Neural cell (in vitro differentiated cells): Measurements from ENCODE around the gene KRI1.
A peak's percentile ranks its signal among the peaks of the same experiment; 100 is the strongest.

ENCODE experiments used
- POLR2AphosphoS5 ChIP-seq: IDR thresholded peaks from 2 replicates; pipeline ENCODE4 v1.6.1; 2012
- SMC3 ChIP-seq: fragments of 450-650 bp; conservative IDR thresholded peaks from 2 replicates; pipeline ENCODE4 v1.6.1; 2014; ENCODE audit warnings: antibody characterized with exemption, mild to moderate bottlenecking, moderate library complexity; ENCODE audit not compliant: poor library complexity
- TAF1 ChIP-seq: IDR thresholded peaks from 2 replicates; pipeline ENCODE4 v1.6.1; 2012; ENCODE audit warnings: low read depth
- TF ChIP-seq, protein P1 (sequence below): fragments of 450-650 bp; IDR thresholded peaks from 2 replicates; pipeline ENCODE4 v1.5.1; 2014; ENCODE audit warnings: antibody characterized with exemption, mild to moderate bottlenecking, moderate library complexity; ENCODE audit not compliant: poor library complexity, severe bottlenecking
- TF ChIP-seq, protein P2 (sequence below): IDR thresholded peaks from 2 replicates; pipeline ENCODE4 v1.6.1; 2012; ENCODE audit warnings: borderline replicate concordance

DNA sequence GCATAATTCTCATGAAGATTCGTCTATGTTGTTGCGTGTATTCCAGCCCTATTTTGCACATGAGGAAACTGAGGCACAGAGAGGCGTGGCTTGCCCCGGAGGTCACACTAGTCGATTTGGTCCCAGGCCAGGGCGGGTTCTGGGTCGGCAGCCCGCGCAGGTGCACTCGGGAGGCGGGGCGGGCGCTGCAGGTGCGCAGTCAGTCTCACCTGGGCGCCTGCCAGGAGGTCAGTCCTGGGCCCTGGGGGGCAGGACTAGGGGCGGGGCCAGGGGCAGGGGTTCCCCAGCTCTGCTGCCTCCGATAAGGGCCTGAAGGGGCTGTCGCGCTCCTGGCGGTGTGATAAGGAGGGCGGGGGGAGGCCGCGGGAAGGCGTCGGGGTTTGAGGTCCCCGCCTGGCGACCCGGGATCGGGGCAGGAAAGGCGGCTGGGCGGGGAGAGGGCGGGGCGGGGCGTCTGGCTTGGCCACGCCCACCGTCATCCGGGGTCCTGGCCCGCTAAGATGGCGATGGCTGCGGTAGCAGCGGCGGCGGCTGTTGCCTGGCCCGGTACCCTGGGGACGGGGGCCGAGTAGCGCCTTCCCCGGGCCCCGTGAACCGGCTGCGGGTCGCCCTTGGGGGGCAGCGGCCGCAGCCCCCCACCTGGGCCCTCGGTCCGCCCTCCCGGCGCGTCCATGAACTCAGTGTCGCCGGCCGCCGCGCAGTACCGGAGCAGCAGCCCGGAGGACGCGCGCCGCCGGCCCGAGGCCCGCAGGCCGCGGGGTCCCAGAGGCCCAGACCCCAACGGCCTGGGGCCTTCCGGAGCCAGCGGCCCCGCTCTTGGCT, 22.2 kb downstream of the KRI1 start, which contains the start of gene ATG4D:
- TF ChIP-seq POLR2AphosphoS5 (peak; percentile 94), TAF1 (peak; percentile 91), SMC3 (peak; percentile 28)
- TF ChIP-seq, protein P1, sequence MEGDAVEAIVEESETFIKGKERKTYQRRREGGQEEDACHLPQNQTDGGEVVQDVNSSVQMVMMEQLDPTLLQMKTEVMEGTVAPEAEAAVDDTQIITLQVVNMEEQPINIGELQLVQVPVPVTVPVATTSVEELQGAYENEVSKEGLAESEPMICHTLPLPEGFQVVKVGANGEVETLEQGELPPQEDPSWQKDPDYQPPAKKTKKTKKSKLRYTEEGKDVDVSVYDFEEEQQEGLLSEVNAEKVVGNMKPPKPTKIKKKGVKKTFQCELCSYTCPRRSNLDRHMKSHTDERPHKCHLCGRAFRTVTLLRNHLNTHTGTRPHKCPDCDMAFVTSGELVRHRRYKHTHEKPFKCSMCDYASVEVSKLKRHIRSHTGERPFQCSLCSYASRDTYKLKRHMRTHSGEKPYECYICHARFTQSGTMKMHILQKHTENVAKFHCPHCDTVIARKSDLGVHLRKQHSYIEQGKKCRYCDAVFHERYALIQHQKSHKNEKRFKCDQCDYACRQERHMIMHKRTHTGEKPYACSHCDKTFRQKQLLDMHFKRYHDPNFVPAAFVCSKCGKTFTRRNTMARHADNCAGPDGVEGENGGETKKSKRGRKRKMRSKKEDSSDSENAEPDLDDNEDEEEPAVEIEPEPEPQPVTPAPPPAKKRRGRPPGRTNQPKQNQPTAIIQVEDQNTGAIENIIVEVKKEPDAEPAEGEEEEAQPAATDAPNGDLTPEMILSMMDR = peak; percentile 14
- TF ChIP-seq, protein P2, sequence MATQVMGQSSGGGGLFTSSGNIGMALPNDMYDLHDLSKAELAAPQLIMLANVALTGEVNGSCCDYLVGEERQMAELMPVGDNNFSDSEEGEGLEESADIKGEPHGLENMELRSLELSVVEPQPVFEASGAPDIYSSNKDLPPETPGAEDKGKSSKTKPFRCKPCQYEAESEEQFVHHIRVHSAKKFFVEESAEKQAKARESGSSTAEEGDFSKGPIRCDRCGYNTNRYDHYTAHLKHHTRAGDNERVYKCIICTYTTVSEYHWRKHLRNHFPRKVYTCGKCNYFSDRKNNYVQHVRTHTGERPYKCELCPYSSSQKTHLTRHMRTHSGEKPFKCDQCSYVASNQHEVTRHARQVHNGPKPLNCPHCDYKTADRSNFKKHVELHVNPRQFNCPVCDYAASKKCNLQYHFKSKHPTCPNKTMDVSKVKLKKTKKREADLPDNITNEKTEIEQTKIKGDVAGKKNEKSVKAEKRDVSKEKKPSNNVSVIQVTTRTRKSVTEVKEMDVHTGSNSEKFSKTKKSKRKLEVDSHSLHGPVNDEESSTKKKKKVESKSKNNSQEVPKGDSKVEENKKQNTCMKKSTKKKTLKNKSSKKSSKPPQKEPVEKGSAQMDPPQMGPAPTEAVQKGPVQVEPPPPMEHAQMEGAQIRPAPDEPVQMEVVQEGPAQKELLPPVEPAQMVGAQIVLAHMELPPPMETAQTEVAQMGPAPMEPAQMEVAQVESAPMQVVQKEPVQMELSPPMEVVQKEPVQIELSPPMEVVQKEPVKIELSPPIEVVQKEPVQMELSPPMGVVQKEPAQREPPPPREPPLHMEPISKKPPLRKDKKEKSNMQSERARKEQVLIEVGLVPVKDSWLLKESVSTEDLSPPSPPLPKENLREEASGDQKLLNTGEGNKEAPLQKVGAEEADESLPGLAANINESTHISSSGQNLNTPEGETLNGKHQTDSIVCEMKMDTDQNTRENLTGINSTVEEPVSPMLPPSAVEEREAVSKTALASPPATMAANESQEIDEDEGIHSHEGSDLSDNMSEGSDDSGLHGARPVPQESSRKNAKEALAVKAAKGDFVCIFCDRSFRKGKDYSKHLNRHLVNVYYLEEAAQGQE = peak; percentile 55
